ENCODE results near the gene CYS1.
"Not testable (repeated sequence)": the region's sequence is repeated elsewhere in the genome, so short reads cannot be mapped to it uniquely, and the experiment has no call there.

CYS1 gene

DNA sequence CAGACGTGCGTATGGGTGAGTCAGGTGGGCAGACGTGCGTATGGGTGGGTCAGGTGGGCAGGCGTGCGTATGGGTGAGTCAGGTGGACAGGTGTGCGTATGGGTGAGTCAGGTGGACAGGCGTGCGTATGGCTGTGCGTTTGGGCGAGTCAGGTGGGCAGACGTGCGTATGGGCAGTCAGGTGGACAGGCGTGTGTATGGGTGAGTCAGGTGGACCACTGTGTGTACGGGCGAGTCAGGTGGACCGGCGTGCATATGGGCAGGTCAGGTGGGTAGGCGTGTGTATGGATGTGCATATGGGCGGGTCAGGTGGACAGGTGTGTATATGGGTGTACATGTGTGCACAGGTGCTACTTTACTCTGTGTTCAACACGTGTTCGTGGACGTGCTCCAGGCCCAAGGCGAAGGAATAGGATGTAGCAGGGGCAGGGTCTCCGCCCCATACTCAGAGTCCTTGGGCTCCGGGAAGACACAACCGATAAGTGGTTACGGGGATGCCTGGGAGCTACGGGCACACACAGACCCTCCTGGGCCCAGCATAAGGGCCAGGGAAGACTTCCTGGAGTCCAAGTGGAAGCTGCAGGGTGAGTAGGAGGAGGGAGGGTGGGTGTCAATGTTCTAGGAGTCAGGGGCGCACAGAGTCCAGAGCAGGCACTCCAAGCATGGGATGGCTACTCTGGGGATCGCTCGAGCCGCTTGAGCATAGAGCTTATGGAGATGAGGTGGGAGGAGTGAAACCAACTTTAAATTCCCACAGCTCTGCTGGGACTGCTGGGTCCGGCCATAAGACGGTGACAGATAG is 64.0 kb downstream of the CYS1 start:
- in situ Hi-C loops (cut with MboI; ENCODE audit: low sequenced_read_pairs), result no loop called here

GRCh38 chr2:10015376-10015989 is 64.7 kb downstream of the CYS1 start:
- in situ Hi-C loops (cut with MboI; ENCODE audit: low sequenced_read_pairs), result not testable (repeated sequence)

- in situ Hi-C loops (cut with MboI; ENCODE audit: low sequenced_read_pairs), result no loop called here
These were observed 65.6 kb downstream of the CYS1 start for GRCh38 chr2:10014418-10015190.

- in situ Hi-C loops (cut with MboI; ENCODE audit: low sequenced_read_pairs), result not testable (repeated sequence)
These were observed 66.4 kb downstream of the CYS1 start for GRCh38 chr2:10013651-10014417.

GRCh38 chr2:10012963-10013461 is 67.2 kb downstream of the CYS1 start:
- in situ Hi-C loops (cut with MboI; ENCODE audit: low sequenced_read_pairs), result no loop called here

GRCh38 chr2:10012366-10012962 is 67.7 kb downstream of the CYS1 start:
- in situ Hi-C loops (cut with MboI; ENCODE audit: low sequenced_read_pairs), result not testable (repeated sequence)

DNA sequence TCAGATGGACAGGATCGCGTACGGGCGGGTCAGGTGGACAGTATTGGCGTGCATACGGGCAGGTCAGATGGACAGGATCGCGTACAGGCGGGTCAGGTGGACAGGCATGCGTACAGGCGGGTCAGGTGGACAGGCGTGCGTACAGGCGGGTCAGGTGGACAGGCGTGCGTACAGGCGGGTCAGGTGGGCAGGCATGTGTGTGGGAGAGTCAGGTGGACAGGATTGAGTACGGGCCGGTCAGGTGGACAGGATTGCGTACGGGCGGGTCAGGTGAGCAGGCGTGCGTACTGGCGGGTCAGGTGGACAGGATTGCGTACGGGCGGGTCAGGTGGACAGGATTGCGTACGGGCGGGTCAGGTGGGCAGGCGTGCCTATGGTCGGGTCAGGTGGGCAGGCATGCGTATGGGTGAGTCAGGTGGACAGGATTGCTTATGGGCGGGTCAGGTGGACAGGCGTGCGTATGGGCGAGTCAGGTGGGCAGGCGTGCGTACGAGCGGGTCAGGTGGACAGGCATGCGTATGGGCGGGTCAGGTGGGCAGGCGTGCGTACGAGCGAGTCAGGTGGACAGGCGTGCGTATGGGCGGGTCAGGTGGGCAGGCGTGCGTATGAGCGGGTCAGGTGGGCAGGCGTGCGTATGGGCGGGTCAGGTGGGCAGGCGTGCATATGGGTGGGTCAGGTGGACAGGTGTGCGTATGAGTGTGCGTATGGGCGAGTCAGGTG is 68.4 kb downstream of the CYS1 start:
- in situ Hi-C loops (cut with MboI; ENCODE audit: low sequenced_read_pairs), result not testable (repeated sequence)

- in situ Hi-C loops (cut with MboI; ENCODE audit: low sequenced_read_pairs), result not testable (repeated sequence)
These were observed 69.2 kb downstream of the CYS1 start for GRCh38 chr2:10010861-10011605.

DNA sequence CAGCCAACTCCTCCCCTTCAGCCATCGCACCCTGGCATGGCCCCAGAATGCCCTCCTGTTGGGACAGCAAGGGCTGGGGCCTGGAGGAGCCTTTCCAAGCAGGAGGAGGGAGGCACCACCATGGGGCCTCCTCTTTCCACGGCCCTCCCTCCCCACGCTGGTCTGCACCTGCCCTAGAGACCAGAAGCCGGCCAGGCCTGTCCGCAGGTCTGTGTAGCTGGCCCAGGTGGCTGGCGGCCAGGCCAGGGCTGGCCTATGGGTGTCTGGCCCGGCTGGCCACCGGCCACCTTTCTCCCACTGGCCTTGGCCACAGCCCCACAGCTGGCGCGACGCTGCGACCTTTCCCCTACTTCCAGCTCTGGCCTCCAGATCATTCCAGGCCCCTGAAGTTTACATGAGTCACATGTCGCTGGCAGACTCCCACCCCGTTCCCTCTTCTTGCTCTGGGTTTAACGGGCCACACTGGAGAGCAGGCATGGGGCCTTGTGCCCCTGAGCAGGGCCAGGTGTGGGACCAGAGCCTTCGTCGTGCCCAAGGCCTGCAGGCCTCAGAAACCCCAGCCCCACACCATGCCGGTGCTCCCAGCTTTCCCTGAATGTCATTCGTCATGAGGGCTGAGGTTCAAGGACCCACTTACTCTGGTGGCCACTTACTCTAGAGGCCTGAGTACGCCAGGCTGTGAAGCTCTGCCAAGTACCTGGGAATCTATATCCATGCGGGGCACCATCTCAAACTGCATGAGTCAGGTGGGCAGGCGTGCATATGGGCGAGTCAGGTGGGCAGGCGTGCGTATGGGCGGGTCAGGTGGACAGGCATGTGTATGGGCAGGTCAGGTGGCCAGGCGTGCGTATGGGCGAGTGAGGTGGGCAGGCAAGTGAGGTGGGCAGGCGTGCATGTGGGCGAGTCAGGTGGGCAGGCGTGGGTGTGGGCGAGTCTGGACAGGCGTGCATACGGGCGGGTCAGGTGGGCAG is 70.1 kb downstream of the CYS1 start:
- in situ Hi-C loops (cut with MboI; ENCODE audit: low sequenced_read_pairs), result no loop called here

DNA sequence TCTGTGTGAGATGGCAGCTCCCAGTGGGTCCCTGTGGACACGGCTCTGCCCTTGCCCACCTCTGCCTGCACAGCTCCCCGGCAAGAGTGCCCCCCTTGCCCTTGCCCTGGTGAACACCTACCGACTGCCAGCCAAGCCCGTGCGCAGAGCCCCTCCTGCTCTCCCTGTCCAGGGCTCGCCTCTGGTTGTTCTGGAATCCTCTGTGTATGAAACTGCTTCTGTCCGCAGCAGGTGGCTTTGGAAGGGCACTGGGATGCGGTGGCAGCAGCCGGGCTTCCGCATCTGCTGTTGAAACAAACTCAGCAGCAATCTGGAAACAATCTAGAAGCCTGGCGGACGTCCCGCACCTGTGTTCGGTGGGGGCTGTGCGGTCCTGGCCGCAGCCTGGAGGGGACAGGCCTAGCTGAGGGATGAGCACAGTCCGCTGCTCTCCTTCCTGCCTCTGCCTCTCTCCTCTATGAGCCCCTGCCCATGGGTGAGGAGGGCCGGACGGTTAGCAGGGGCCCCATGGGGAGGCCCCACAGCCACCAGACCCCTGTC is 70.9 kb downstream of the CYS1 start:
- in situ Hi-C loops (cut with MboI; ENCODE audit: low sequenced_read_pairs), result no loop called here

- in situ Hi-C loops (cut with MboI; ENCODE audit: low sequenced_read_pairs), result no loop called here
These were observed 71.4 kb downstream of the CYS1 start for GRCh38 chr2:10008809-10009176.

- in situ Hi-C loops (cut with MboI; ENCODE audit: low sequenced_read_pairs), result no loop called here
These were observed 72.0 kb downstream of the CYS1 start for GRCh38 chr2:10007921-10008808.

DNA sequence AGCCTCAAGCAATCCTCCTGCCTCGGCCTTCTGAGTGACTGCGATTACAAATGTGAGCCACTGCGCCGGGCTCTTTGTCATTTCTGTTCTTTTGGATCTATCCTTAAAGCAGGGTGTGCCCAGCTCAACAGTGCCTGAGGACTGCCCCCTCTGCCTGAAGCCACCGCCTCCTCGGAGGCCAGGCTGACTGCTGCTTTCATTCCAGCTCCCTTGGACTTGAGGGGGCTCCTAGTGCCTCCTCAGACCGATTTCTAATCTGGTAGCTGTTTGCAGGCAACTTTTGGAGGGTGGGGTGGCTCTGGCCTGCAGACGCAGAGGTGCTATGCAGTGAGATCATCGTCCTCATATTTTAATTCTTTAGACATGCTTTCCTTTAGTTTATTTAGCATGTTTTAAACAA is 72.8 kb downstream of the CYS1 start:
- in situ Hi-C loops (cut with MboI; ENCODE audit: low sequenced_read_pairs), result no loop called here
